Memory B cell (primary cell): Measurements from ENCODE around the gene CDK12.
A peak's percentile ranks its signal among the peaks of the same experiment; 100 is the strongest.
"Not testable (repeated sequence)": the region's sequence is repeated elsewhere in the genome, so short reads cannot be mapped to it uniquely, and the experiment has no call there.

ENCODE experiments used
- ATAC-seq: fragments of 150-1000 bp; cut with Tn5 transposase; 2 replicates; pipeline ENCODE4 v1.10.0; 2021; ENCODE audit warnings: low read depth, mild to moderate bottlenecking, moderate library complexity
- DNase-seq, 2 donors: peaks; one replicate each; pipeline ENCODE4 v3.0.0; 2022; ENCODE audit warnings: low spot score in 2 of 2
- H3K27ac Mint-ChIP-seq: one replicate; pipeline ENCODE4 v1.8.0; 2022; ENCODE audit warnings: mild to moderate bottlenecking, moderate library complexity, mixed read lengths
- H3K27me3 Mint-ChIP-seq: one replicate; pipeline ENCODE4 v1.8.0; 2022; ENCODE audit warnings: mixed read lengths
- H3K36me3 Mint-ChIP-seq: one replicate; pipeline ENCODE4 v1.8.0; 2022; ENCODE audit warnings: mild to moderate bottlenecking, mixed read lengths
- H3K4me1 Mint-ChIP-seq: one replicate; pipeline ENCODE4 v1.8.0; 2022; ENCODE audit warnings: mixed read lengths
- H3K4me3 Mint-ChIP-seq: one replicate; pipeline ENCODE4 v1.8.0; 2022; ENCODE audit warnings: mild to moderate bottlenecking, moderate library complexity, mixed read lengths
- H3K9me3 Mint-ChIP-seq: one replicate; pipeline ENCODE4 v1.8.0; 2022; ENCODE audit warnings: mixed read lengths

CDK12 gene

GRCh38 chr17:39527220-39527813 is 66.0 kb downstream of the CDK12 start:
- no peaks in the 10 kb centered on the region for H3K27me3 Mint-ChIP-seq
- no peaks in the 10 kb centered on the region for H3K9me3 Mint-ChIP-seq
- ATAC-seq: peak; percentile 60
- H3K4me1 Mint-ChIP-seq: peaks cover 7% of the 10 kb centered on the region
- peak in 1 of 2 donors; percentile 19 for DNase-seq
- no peak overlapping the region for H3K4me3 Mint-ChIP-seq
- H3K27ac Mint-ChIP-seq: no peak overlapping the region
- H3K36me3 Mint-ChIP-seq: peaks cover 34% of the 10 kb centered on the region

GRCh38 chr17:39529455-39529854 is 68.2 kb downstream of the CDK12 start:
- H3K27me3 Mint-ChIP-seq: no peaks in the 10 kb centered on the region
- no peak for ATAC-seq
- peaks cover 7% of the 10 kb centered on the region for H3K4me1 Mint-ChIP-seq
- no peak overlapping the region for H3K27ac Mint-ChIP-seq
- DNase-seq: no peak
- peaks cover 27% of the 10 kb centered on the region for H3K36me3 Mint-ChIP-seq
- no peaks in the 10 kb centered on the region for H3K9me3 Mint-ChIP-seq
- no peak overlapping the region for H3K4me3 Mint-ChIP-seq

GRCh38 chr17:39530513-39530912 is 69.2 kb downstream of the CDK12 start:
- Mint-ChIP-seq H3K27ac (no peak overlapping the region), H3K4me3 (no peak overlapping the region), H3K9me3 (no peaks in the 10 kb centered on the region), H3K36me3 (peaks cover 22% of the 10 kb centered on the region), H3K27me3 (no peaks in the 10 kb centered on the region), H3K4me1 (peaks cover 9% of the 10 kb centered on the region)
- ATAC-seq (no peak), DNase-seq (no peak)

- H3K27ac Mint-ChIP-seq: no peak overlapping the region
These were observed 70.0 kb downstream of the CDK12 start for GRCh38 chr17:39531252-39531651.

GRCh38 chr17:39533891-39534290 is 72.6 kb downstream of the CDK12 start:
- no peaks in the 10 kb centered on the region for H3K27me3 Mint-ChIP-seq
- DNase-seq (no peak), ATAC-seq (no peak)
- peaks cover 12% of the 10 kb centered on the region for H3K36me3 Mint-ChIP-seq
- peaks cover 14% of the 10 kb centered on the region for H3K4me1 Mint-ChIP-seq
- no peaks in the 10 kb centered on the region for H3K9me3 Mint-ChIP-seq
- no peak overlapping the region for H3K27ac Mint-ChIP-seq
- no peak overlapping the region for H3K4me3 Mint-ChIP-seq

More at GRCh38 chr17:39531252-39531651, 70.0 kb downstream of the CDK12 start:
- Mint-ChIP-seq H3K4me3 (no peak overlapping the region), H3K36me3 (peaks cover 21% of the 10 kb centered on the region), H3K4me1 (peaks cover 9% of the 10 kb centered on the region), H3K27me3 (no peaks in the 10 kb centered on the region), H3K9me3 (no peaks in the 10 kb centered on the region)
- DNase-seq (no peak), ATAC-seq (no peak)

- Mint-ChIP-seq H3K4me1 (peaks cover 19% of the 10 kb centered on the region), H3K4me3 (no peak overlapping the region), H3K27me3 (no peaks in the 10 kb centered on the region), H3K27ac (no peak overlapping the region), H3K9me3 (no peaks in the 10 kb centered on the region), H3K36me3 (peaks cover 9% of the 10 kb centered on the region)
- ATAC-seq (no peak), DNase-seq (no peak)
These were observed 73.6 kb downstream of the CDK12 start for GRCh38 chr17:39534768-39535405.

- Mint-ChIP-seq H3K4me1 (peaks cover 16% of the 10 kb centered on the region), H3K27me3 (no peaks in the 10 kb centered on the region), H3K27ac (no peak overlapping the region), H3K36me3 (peaks cover 6% of the 10 kb centered on the region), H3K9me3 (no peaks in the 10 kb centered on the region), H3K4me3 (no peak overlapping the region)
- ATAC-seq: no peak
- no peak for DNase-seq
These were observed 75.2 kb downstream of the CDK12 start for GRCh38 chr17:39536468-39536867.

GRCh38 chr17:39537364-39537763 is 76.1 kb downstream of the CDK12 start:
- H3K9me3 Mint-ChIP-seq, H3K27ac Mint-ChIP-seq, ATAC-seq, DNase-seq, H3K36me3 Mint-ChIP-seq, H3K27me3 Mint-ChIP-seq, H3K4me3 Mint-ChIP-seq: not testable (repeated sequence)
- H3K4me1 Mint-ChIP-seq: peaks cover 11% of the 10 kb centered on the region

GRCh38 chr17:39538866-39539265 is 77.6 kb downstream of the CDK12 start:
- H3K9me3 Mint-ChIP-seq: no peaks in the 10 kb centered on the region
- DNase-seq: no peak
- no peak overlapping the region for H3K4me3 Mint-ChIP-seq
- no peaks in the 10 kb centered on the region for H3K27me3 Mint-ChIP-seq
- no peak overlapping the region for H3K27ac Mint-ChIP-seq
- peaks cover 11% of the 10 kb centered on the region for H3K4me1 Mint-ChIP-seq
- H3K36me3 Mint-ChIP-seq: no peaks in the 10 kb centered on the region
- ATAC-seq: peak; percentile 45

- H3K36me3 Mint-ChIP-seq: no peaks in the 10 kb centered on the region
These were observed 79.3 kb downstream of the CDK12 start for GRCh38 chr17:39540611-39541010.

GRCh38 chr17:39541652-39542051 is 80.4 kb downstream of the CDK12 start:
- Mint-ChIP-seq H3K9me3 (no peaks in the 10 kb centered on the region), H3K36me3 (peaks cover 4% of the 10 kb centered on the region), H3K4me1 (peaks cover 10% of the 10 kb centered on the region), H3K27me3 (no peaks in the 10 kb centered on the region), H3K27ac (no peak overlapping the region), H3K4me3 (no peak overlapping the region)
- ATAC-seq (no peak), DNase-seq (no peak)

More at GRCh38 chr17:39540611-39541010, 79.3 kb downstream of the CDK12 start:
- Mint-ChIP-seq H3K4me1 (peaks cover 10% of the 10 kb centered on the region), H3K4me3 (no peak overlapping the region), H3K27me3 (no peaks in the 10 kb centered on the region), H3K27ac (no peak overlapping the region), H3K9me3 (no peaks in the 10 kb centered on the region)
- no peak for ATAC-seq
- no peak for DNase-seq

- Mint-ChIP-seq H3K4me3 (no peak overlapping the region), H3K9me3 (no peaks in the 10 kb centered on the region), H3K27me3 (no peaks in the 10 kb centered on the region), H3K36me3 (peaks cover 4% of the 10 kb centered on the region), H3K4me1 (peaks cover 10% of the 10 kb centered on the region), H3K27ac (no peak overlapping the region)
- DNase-seq: no peak
- no peak for ATAC-seq
These were observed 81.9 kb downstream of the CDK12 start for GRCh38 chr17:39543176-39543575.

- peaks cover 4% of the 10 kb centered on the region for H3K36me3 Mint-ChIP-seq
- no peaks in the 10 kb centered on the region for H3K27me3 Mint-ChIP-seq
- DNase-seq: no peak
- no peak for ATAC-seq
- H3K9me3 Mint-ChIP-seq: no peaks in the 10 kb centered on the region
- no peak overlapping the region for H3K4me3 Mint-ChIP-seq
- H3K27ac Mint-ChIP-seq: no peak overlapping the region
- H3K4me1 Mint-ChIP-seq: peaks cover 9% of the 10 kb centered on the region
These were observed 82.4 kb downstream of the CDK12 start for GRCh38 chr17:39543664-39544063.

GRCh38 chr17:39544361-39544760 is 83.1 kb downstream of the CDK12 start:
- H3K9me3 Mint-ChIP-seq, H3K4me1 Mint-ChIP-seq, H3K27me3 Mint-ChIP-seq, H3K36me3 Mint-ChIP-seq, H3K27ac Mint-ChIP-seq, ATAC-seq, H3K4me3 Mint-ChIP-seq, DNase-seq: not testable (repeated sequence)
